K562 (cell line): ENCODE data around the gene HLA-E. TPM values are rescaled to one million over a fixed set of nuclear protein-coding genes. Genes with fewer than 3 reads are reported as not detected.

Experiments used
- ADNP ChIP-seq: fragments of 200-800 bp; sonication (Bioruptor generic); IDR thresholded peaks from 2 replicates; pipeline ENCODE4 v1.6.1; 2016; ENCODE audit warnings: missing genetic modification characterization, missing compliant biosample characterization
- ATF7 ChIP-seq: fragments of 450-650 bp; IDR thresholded peaks from 2 replicates; pipeline ENCODE4 v1.7.1; 2014; ENCODE audit warnings: mild to moderate bottlenecking, moderate library complexity
- BRCA1 ChIP-seq, 2 experiments: fragments of 450-650 bp in 1 of 2; sonication (generic) in 1 of 2; formaldehyde crosslinking in 1 of 2; IDR thresholded peaks; 2 replicates each; pipeline versions ENCODE4 v1.5.0 to v1.6.1; 2017 to 2020; ENCODE audit warnings: mild to moderate bottlenecking in 1 of 2, missing genetic modification reagents in 1 of 2
- CTCF ChIP-seq, 3 experiments: IDR thresholded peaks in 2 of 3; conservative IDR thresholded peaks in 1 of 3; 2 replicates each; pipeline ENCODE4 v1.5.1; 2011 to 2012; ENCODE audit warnings: low read length in 3 of 3, mild to moderate bottlenecking in 3 of 3, control low read depth in 2 of 3, improper control_type of control experiment in 1 of 3, inconsistent platforms in 1 of 3, low read depth in 1 of 3, mixed read lengths in 1 of 3, moderate library complexity in 1 of 3; ENCODE audit not compliant: insufficient read depth in 2 of 3
- ETV1 ChIP-seq: fragments of 450-650 bp; conservative IDR thresholded peaks from 2 replicates; pipeline ENCODE4 v1.6.1; 2016; ENCODE audit warnings: missing genetic modification characterization, control low read depth, low read depth, missing compliant biosample characterization
- GMEB1 ChIP-seq: fragments of 250-450 bp; sonication (Bioruptor Pico); IDR thresholded peaks from 2 replicates; pipeline ENCODE4 v1.4.0; 2020; ENCODE audit warnings: mild to moderate bottlenecking
- GTF2B ChIP-seq: IDR thresholded peaks from 2 replicates; pipeline ENCODE4 v1.6.1; 2011; ENCODE audit not compliant: insufficient read length; ENCODE audit errors: extremely low read depth
- HCFC1 ChIP-seq: IDR thresholded peaks from 2 replicates; pipeline ENCODE4 v1.6.1; 2012; ENCODE audit warnings: low read depth, low read length, improper control_type of control experiment
- HDAC2 ChIP-seq: fragments of 450-650 bp; IDR thresholded peaks from 2 replicates; pipeline ENCODE4 v1.6.1; 2016; ENCODE audit warnings: mild to moderate bottlenecking
- KHSRP ChIP-seq: fragments of 450-650 bp; IDR thresholded peaks from 2 replicates; pipeline ENCODE4 v1.6.1; 2017
- RBM39 ChIP-seq: fragments of 200-400 bp; formaldehyde crosslinking; optimal IDR thresholded peaks from 2 replicates; pipeline ENCODE3; 2018; ENCODE audit warnings: low read depth, low read length
- STAT5A ChIP-seq: IDR thresholded peaks from 2 replicates; pipeline ENCODE4 v1.6.1; 2012; ENCODE audit warnings: low read length, inconsistent platforms, borderline replicate concordance
- ZNF12 ChIP-seq: sonication (generic); formaldehyde crosslinking; IDR thresholded peaks from 2 replicates; pipeline ENCODE4 v1.4.0; 2020; ENCODE audit warnings: mild to moderate bottlenecking, missing genetic modification reagents
- ZNF124 ChIP-seq: sonication (generic); formaldehyde crosslinking; IDR thresholded peaks from 2 replicates; pipeline ENCODE4 v1.8.1; 2022; ENCODE audit warnings: missing genetic modification reagents
- ZNF197 ChIP-seq: fragments of 200-800 bp; sonication (Bioruptor generic); IDR thresholded peaks from 2 replicates; pipeline ENCODE4 v1.6.1; 2016; ENCODE audit warnings: low read depth, missing genetic modification characterization, missing compliant biosample characterization
- ZNF274 ChIP-seq: IDR thresholded peaks from 2 replicates; pipeline ENCODE4 v1.6.1; 2011; ENCODE audit warnings: low read depth, mild to moderate bottlenecking, low read length, moderate library complexity, borderline replicate concordance
- ZNF830 ChIP-seq: fragments of 250-450 bp; sonication (Bioruptor Pico); IDR thresholded peaks from 2 replicates; pipeline ENCODE4 v1.5.0; 2021; ENCODE audit warnings: mild to moderate bottlenecking
- polyA plus RNA-seq, 8 experiments: library from polyadenylated mRNA; depleted of rRNA in 4 of 8; stranded (reverse) in 5 of 8; unstranded in 3 of 8; fragments of >200 nt; fragmentation: Nextera tagmentation in 2 of 8; fragmentation: Illumina TruSeq in 1 of 8; extraction: Ambion mirVana in 2 of 8; extraction: Trizol in 1 of 8; gene quantifications; 2 replicates each; pipeline versions ENCODE4 v1.2.1 to v1.2.3, GENCODE V29; 2011 to 2014; ENCODE audit warnings: inconsistent platforms in 1 of 8, missing spikeins in 1 of 8
- total RNA-seq, 7 experiments: library from RNA; depleted of rRNA in 6 of 7; stranded (reverse); fragments of >200 nt in 6 of 7; fragmentation: Illumina TruSeq in 2 of 7; extraction: Trizol in 2 of 7; gene quantifications; 2 replicates each; pipeline versions ENCODE4 v1.2.1 to v1.2.3, GENCODE V29; 2011 to 2021; ENCODE audit warnings: low replicate concordance in 1 of 7
- TF ChIP-seq, protein P1 (sequence below): fragments of 250-450 bp; sonication (Bioruptor Pico); IDR thresholded peaks from 2 replicates; pipeline ENCODE4 v1.8.0; 2022; ENCODE audit warnings: moderate library complexity, mild to moderate bottlenecking, inconsistent platforms
- TF ChIP-seq, protein P2 (sequence below): sonication (generic); formaldehyde crosslinking; IDR thresholded peaks from 2 replicates; pipeline ENCODE4 v1.8.0; 2023; ENCODE audit warnings: mild to moderate bottlenecking, missing genetic modification reagents

The HLA-E gene
- total and polyA plus RNA-seq, 9 of the 15 experiments (the other 6 are each of a cell fraction or from before 2014, with no cell fraction given), result 3.2 to 39.9 (median 26.8) TPM

- TF ChIP-seq GMEB1 (no peak), ZNF274 (no peak), STAT5A (0 out of 2 replicates have a peak, but pooled peaks have one; percentile 14), HCFC1 (peak; percentile 11; the same call in 1 of the 2 replicates), RBM39 (no peak), ATF7 (peak; percentile 78; the same call in 1 of the 2 replicates), BRCA1 (IDR thresholded peaks at IDR 0.05) (no peak), BRCA1 (CRISPR knock-in tag; IDR thresholded peaks at IDR 0.05) (no peak), CTCF (IDR thresholded peaks at IDR 0.05 in 2 of 3, conservative IDR thresholded peaks at IDR 0.05 in 1 of 3; ENCODE audit: insufficient read depth in 2 of 3, low read depth in 1 of 3, low read length in 3 of 3) (peak; percentile 95 to 100 (median 98)), ADNP (tag) (no peak), ZNF124 (CRISPR knock-in tag) (no peak), KHSRP (no peak), ZNF197 (no peak), ZNF830 (no peak), HDAC2 (peak; percentile 73; the same call in 1 of the 2 replicates), ZNF12 (no peak), ETV1 (tag) (no peak), GTF2B (no peak)
- TF ChIP-seq, protein P1, sequence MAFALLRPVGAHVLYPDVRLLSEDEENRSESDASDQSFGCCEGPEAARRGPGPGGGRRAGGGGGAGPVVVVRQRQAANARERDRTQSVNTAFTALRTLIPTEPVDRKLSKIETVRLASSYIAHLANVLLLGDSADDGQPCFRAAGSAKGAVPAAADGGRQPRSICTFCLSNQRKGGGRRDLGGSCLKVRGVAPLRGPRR (CRISPR knock-in tag), result no peak
- TF ChIP-seq, protein P2, sequence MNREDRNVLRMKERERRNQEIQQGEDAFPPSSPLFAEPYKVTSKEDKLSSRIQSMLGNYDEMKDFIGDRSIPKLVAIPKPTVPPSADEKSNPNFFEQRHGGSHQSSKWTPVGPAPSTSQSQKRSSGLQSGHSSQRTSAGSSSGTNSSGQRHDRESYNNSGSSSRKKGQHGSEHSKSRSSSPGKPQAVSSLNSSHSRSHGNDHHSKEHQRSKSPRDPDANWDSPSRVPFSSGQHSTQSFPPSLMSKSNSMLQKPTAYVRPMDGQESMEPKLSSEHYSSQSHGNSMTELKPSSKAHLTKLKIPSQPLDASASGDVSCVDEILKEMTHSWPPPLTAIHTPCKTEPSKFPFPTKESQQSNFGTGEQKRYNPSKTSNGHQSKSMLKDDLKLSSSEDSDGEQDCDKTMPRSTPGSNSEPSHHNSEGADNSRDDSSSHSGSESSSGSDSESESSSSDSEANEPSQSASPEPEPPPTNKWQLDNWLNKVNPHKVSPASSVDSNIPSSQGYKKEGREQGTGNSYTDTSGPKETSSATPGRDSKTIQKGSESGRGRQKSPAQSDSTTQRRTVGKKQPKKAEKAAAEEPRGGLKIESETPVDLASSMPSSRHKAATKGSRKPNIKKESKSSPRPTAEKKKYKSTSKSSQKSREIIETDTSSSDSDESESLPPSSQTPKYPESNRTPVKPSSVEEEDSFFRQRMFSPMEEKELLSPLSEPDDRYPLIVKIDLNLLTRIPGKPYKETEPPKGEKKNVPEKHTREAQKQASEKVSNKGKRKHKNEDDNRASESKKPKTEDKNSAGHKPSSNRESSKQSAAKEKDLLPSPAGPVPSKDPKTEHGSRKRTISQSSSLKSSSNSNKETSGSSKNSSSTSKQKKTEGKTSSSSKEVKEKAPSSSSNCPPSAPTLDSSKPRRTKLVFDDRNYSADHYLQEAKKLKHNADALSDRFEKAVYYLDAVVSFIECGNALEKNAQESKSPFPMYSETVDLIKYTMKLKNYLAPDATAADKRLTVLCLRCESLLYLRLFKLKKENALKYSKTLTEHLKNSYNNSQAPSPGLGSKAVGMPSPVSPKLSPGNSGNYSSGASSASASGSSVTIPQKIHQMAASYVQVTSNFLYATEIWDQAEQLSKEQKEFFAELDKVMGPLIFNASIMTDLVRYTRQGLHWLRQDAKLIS (CRISPR knock-in tag), result peak; percentile 70; the same call in 1 of the 2 replicates
These were observed 52.5 kb downstream of the HLA-E start (continued) for GRCh38 chr6:30541515-30542403.
